Measurements from ENCODE around the gene MIDN.

The MIDN gene

GRCh38 chr19:1288833-1289685 lies 40.7 kb downstream of the MIDN start:
- Histone ChIP-seq H3K4me3 (ENCODE audit: low read depth, low read length) (no peak overlapping the region), H3K36me3 (replicated peaks) (no peaks in the 10 kb centered on the region), H3K27ac (no peak overlapping the region), H3K27me3 (replicated peaks) (peaks cover 47% of the 10 kb centered on the region)
- no peak for DNase-seq
- TF ChIP-seq CTCF (IDR thresholded peaks at IDR 0.05; ENCODE audit: low read depth, low read length, missing control alignments), result no peak
- in situ Hi-C loops (cut with HindIII; ENCODE audit: low pct_ligation_motif_present, low sequenced_read_pairs), result loop anchor here (10.0 kb wide), 1 partner anchor 86 kb away; no protein-coding TSS in a partner anchor

- Histone ChIP-seq H3K27ac (no peak overlapping the region), H3K27me3 (replicated peaks) (peaks cover 41% of the 10 kb centered on the region), H3K4me3 (ENCODE audit: low read depth, low read length) (no peak overlapping the region), H3K36me3 (replicated peaks) (no peaks in the 10 kb centered on the region)
- no peak for TF ChIP-seq CTCF (IDR thresholded peaks at IDR 0.05; ENCODE audit: low read depth, low read length, missing control alignments)
- DNase-seq, result no peak
- in situ Hi-C loops (cut with HindIII; ENCODE audit: low pct_ligation_motif_present, low sequenced_read_pairs), result loop anchor here (10.0 kb wide), 1 partner anchor 85 kb away; no protein-coding TSS in a partner anchor
Observed at GRCh38 chr19:1289686-1290025, 41.3 kb downstream of the MIDN start.

GRCh38 chr19:1290196-1290702 lies 41.9 kb downstream of the MIDN start:
- no peak for DNase-seq
- in situ Hi-C loops (cut with HindIII; ENCODE audit: low pct_ligation_motif_present, low sequenced_read_pairs), result no loop called here
- no peak overlapping the region for H3K4me3 ChIP-seq (ENCODE audit: low read depth, low read length)
- no peak overlapping the region for H3K27ac ChIP-seq
- peaks cover 38% of the 10 kb centered on the region for H3K27me3 ChIP-seq (replicated peaks)
- no peak for TF ChIP-seq CTCF (IDR thresholded peaks at IDR 0.05; ENCODE audit: low read depth, low read length, missing control alignments)
- H3K36me3 ChIP-seq (replicated peaks), result no peaks in the 10 kb centered on the region

- in situ Hi-C loops (cut with HindIII; ENCODE audit: low pct_ligation_motif_present, low sequenced_read_pairs), result no loop called here
- Histone ChIP-seq H3K36me3 (replicated peaks) (no peaks in the 10 kb centered on the region), H3K4me3 (ENCODE audit: low read depth, low read length) (no peak overlapping the region), H3K27ac (no peak overlapping the region), H3K27me3 (replicated peaks) (peaks cover 35% of the 10 kb centered on the region)
- DNase-seq, result no peak
- TF ChIP-seq CTCF (IDR thresholded peaks at IDR 0.05; ENCODE audit: low read depth, low read length, missing control alignments), result no peak
Observed at GRCh38 chr19:1290703-1291651, 42.6 kb downstream of the MIDN start.

GRCh38 chr19:1291761-1292418 lies 43.5 kb downstream of the MIDN start:
- Histone ChIP-seq H3K27ac (no peak overlapping the region), H3K4me3 (ENCODE audit: low read depth, low read length) (no peak overlapping the region), H3K36me3 (replicated peaks) (no peaks in the 10 kb centered on the region), H3K27me3 (replicated peaks) (peaks cover 28% of the 10 kb centered on the region)
- no peak for DNase-seq
- in situ Hi-C loops (cut with HindIII; ENCODE audit: low pct_ligation_motif_present, low sequenced_read_pairs), result no loop called here
- no peak for TF ChIP-seq CTCF (IDR thresholded peaks at IDR 0.05; ENCODE audit: low read depth, low read length, missing control alignments)

Data from brain microvascular endothelial cell (primary cell).